GM12801 (cell line): Measurements from ENCODE around the gene RALGPS1.

Experiments
- TF ChIP-seq, protein P1 (sequence below): IDR thresholded peaks from one replicate; pipeline ENCODE4 v1.5.1; 2011; ENCODE audit warnings: control low read depth; ENCODE audit not compliant: insufficient read length; ENCODE audit errors: extremely low read depth

The RALGPS1 gene

DNA sequence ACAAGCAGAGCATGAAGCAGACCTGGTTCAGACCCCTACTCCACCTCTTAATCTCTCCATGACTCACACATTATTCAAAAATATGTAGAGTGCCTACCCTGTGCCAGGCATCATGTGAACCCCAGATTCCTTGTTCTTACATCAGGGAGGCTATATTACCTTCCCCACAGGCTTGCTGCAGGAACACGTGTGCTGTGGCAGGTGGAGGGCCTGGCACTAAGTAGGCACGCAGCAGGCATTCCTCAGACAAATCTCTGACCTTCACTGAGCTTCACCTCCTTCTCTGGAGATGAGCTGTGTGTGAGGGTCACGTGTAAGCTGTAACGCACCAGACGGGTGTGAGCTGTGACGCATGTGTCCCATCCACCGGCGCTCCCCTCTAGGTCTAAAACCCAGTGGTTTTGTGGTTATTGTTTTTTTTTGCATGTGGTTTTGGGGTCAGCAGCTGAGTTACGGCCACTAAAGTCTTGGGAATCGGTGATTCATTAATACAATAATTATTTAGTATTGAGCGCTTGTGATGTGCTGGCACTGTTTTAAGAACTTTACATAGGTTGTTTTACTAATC lies 177.5 kb downstream of the RALGPS1 start:
- TF ChIP-seq, protein P1, sequence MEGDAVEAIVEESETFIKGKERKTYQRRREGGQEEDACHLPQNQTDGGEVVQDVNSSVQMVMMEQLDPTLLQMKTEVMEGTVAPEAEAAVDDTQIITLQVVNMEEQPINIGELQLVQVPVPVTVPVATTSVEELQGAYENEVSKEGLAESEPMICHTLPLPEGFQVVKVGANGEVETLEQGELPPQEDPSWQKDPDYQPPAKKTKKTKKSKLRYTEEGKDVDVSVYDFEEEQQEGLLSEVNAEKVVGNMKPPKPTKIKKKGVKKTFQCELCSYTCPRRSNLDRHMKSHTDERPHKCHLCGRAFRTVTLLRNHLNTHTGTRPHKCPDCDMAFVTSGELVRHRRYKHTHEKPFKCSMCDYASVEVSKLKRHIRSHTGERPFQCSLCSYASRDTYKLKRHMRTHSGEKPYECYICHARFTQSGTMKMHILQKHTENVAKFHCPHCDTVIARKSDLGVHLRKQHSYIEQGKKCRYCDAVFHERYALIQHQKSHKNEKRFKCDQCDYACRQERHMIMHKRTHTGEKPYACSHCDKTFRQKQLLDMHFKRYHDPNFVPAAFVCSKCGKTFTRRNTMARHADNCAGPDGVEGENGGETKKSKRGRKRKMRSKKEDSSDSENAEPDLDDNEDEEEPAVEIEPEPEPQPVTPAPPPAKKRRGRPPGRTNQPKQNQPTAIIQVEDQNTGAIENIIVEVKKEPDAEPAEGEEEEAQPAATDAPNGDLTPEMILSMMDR: no peak

DNA sequence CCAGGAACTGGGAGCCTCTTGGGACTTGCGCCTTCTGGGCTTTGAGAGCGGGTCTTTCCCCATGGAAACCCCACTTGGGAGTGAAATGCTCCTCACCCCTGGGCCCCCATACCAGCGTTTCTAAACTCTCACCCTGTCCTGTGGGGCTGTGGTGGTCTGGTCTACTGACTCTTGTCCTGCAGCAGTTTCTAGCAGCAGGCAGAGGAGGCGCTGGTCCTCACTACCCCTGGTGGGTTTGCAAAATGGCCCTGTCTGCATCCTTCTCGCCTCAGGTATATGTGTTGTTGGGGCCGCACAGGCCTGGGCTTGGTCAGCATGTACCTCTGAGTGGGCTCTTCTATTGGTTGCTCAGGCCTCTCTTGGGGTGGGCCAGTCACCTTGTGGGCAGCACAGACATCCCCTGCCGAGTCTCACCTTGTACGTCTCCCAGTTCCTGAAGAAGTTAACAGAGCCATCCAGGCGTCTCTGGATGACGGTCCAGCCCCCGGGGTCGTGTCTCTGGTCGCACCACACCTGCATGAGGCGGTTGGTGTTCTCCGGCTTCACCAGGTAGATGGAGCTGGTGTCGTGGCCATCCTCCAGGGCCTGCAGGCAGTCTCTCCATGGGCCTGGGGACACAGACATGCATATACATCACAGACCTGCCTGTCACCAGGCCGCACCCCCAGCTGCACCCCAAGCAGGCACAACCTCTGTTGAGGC lies 178.9 kb downstream of the RALGPS1 start:
- TF ChIP-seq, protein P1: no peak

DNA sequence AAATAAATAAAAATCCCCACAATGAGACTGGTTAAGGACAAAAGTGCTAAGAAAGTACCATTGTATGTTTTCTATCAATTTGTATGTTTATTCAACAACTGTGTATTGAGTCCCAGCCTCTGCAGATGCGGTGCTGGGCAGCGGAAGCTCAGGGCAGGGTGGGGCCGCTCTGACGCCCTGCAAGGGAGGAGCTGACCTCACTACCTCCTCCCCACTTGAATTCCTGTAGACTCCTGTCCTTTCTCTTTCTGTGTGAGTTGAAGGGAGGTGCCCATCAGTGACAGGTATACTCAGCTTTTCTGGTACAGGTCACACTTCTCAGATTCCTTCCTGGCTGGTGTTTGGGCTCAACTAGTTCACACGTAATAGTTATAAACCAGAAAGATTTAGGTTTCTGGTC lies 180.8 kb downstream of the RALGPS1 start:
- TF ChIP-seq, protein P1: no peak

DNA sequence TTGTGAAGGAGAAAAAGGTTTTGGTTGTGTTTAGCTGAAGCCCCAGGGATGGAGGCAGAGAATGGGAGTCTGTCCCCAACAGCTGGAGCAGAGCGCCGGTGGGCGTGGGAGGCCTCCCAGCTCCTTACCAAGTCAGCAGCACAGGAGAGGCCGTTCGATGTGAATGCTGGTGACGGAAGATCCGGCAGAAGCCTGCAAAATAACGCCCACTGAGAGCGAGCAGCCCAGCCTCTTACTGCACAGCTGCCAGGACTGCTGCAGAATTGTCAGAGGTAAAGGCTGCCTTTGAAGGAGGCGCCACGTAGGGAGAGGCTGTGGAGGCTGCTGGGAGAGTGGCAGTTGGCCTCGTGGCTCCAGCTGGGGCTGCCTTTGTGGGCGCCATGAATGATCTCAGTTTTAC lies 181.6 kb downstream of the RALGPS1 start:
- TF ChIP-seq, protein P1: no peak

DNA sequence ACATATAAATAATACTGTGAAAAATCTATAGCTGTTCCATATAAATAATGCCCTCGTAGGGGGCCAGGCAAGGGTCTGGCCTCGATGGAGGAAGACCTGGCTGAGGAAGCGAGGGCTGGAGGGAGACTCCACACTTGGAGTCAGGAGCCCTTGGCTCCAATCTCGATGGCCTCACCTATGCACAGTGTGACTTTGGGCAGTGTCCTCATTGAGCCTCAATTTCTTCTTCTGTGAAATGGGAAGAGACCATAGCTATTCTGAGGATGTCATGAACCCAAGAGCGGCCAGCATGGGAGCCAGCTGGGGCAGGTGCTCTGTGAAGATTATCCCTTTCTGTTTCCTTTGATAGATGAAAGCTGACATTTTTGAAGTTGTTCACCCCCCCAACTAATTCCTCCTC lies 183.1 kb downstream of the RALGPS1 start:
- TF ChIP-seq, protein P1: no peak

DNA sequence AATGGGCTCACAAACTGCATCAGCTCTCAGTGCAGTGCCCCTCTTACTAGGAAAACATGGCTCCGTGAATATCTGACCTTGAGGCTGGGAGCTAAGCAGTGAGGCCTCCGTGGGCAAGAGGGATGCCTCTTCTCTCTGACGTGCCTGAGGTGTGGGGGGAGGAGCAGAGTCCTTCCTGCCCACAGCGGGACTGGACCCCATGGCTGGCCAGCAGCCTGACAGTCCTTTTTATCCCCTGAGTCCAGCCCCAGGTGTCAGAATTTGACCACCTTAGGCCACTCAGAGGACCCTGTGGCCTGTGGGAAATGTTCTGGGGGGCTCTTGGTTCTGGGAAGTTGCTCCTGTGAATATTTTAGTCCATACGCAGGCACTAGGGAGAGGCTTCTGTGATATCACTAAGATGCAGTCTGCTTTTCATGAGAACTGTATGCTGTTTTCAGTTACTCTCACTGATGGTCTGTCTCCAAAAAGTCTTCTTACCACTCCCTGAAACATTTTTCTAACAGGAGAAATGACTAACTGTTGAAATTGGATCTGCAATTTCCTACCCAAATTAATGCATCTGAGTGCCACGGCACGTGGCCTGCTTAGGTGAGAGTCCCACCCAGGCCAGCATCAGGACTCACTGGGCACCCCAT lies 184.5 kb downstream of the RALGPS1 start:
- TF ChIP-seq, protein P1: no peak

DNA sequence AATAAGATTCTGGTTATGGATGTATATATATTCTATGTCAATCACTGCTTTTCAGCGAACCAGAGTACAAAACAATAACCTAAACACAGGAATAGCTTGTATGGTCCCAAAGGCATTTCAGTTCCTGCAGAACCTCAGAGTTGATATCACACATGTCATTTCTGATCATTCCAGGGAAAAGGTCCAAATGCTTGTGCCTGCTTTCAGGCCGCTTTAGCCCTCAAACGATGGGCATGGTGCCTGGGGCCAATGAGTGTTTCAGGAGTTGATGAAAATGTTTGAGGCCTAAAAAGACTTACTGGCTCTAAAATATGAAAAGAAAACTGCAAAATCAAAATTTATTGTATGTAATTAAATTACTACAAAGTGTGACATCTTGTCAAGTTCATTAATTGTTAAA lies 185.1 kb downstream of the RALGPS1 start:
- TF ChIP-seq, protein P1: no peak
